Stimulated activated CD4-positive, alpha-beta T cell treated with anti-CD3 and anti-CD28 coated beads, TNF-alpha, amount 100 ng/mL, for 24 hours (primary cell): ENCODE measurements around the gene GLRX5.

Experiments used
- DNase-seq, 3 experiments: peaks; one replicate each; pipeline ENCODE4 v3.0.0-alpha.2; 2020; ENCODE audit warnings: low read depth in 3 of 3

Gene GLRX5

GRCh38 chr14:95535226-95536021, 574 bp downstream of the GLRX5 start:
- no peak for DNase-seq

GRCh38 chr14:95536036-95536593, 1.3 kb downstream of the GLRX5 start:
- DNase-seq, result no peak

GRCh38 chr14:95536671-95537070, 1.8 kb downstream of the GLRX5 start:
- no peak for DNase-seq

GRCh38 chr14:95537298-95538089, 2.6 kb downstream of the GLRX5 start:
- no peak for DNase-seq

GRCh38 chr14:95538801-95539509, 4.1 kb downstream of the GLRX5 start:
- DNase-seq, result no peak

- DNase-seq, result no peak
Observed at GRCh38 chr14:95540236-95540855, 5.5 kb downstream of the GLRX5 start.

GRCh38 chr14:95541346-95541745, 6.5 kb downstream of the GLRX5 start:
- no peak for DNase-seq

GRCh38 chr14:95541932-95542930, 7.4 kb downstream of the GLRX5 start:
- DNase-seq, result no peak

GRCh38 chr14:95543021-95543420, 8.2 kb downstream of the GLRX5 start:
- no peak for DNase-seq

GRCh38 chr14:95544588-95544987, 9.7 kb downstream of the GLRX5 start:
- DNase-seq, result no peak

- DNase-seq, result no peak
Observed at GRCh38 chr14:95545515-95546168, 10.8 kb downstream of the GLRX5 start.

- no peak for DNase-seq
Observed at GRCh38 chr14:95547272-95547625, 12.4 kb downstream of the GLRX5 start.

GRCh38 chr14:95547626-95548327, 12.9 kb downstream of the GLRX5 start:
- DNase-seq, result no peak

GRCh38 chr14:95548328-95548929, 13.6 kb downstream of the GLRX5 start:
- no peak for DNase-seq

- no peak for DNase-seq
Observed at GRCh38 chr14:95549656-95550585, 15.1 kb downstream of the GLRX5 start.

- no peak for DNase-seq
Observed at GRCh38 chr14:95551435-95551834, 16.6 kb downstream of the GLRX5 start.

- no peak for DNase-seq
Observed at GRCh38 chr14:95553141-95553540, 18.3 kb downstream of the GLRX5 start.

- DNase-seq, result no peak
Observed at GRCh38 chr14:95555053-95555452, 20.2 kb downstream of the GLRX5 start.
